HG03432 (cell line): Measurements from ENCODE around the gene GMCL1.
A peak's percentile ranks its signal among the peaks of the same experiment; 100 is the strongest.

Experiments
- ATAC-seq: cut with Tn5 transposase; IDR thresholded peaks from one replicate; pipeline ENCODE4 v1.9.1; 2021; ENCODE audit warnings: mild to moderate bottlenecking, moderate library complexity; ENCODE audit not compliant: unreplicated experiment

GMCL1 gene

GRCh38 chr2:69829256-69830044 is at the start of gene GMCL1:
Gene GMCL1, plus strand, starts transcription at chr2:69829660. Its CDS starts 233 bp downstream, at chr2:69829893.
- ATAC-seq, result peak; percentile 90

GRCh38 chr2:69780921-69781320 is 48.5 kb upstream of the GMCL1 start:
- ATAC-seq, result peak; percentile 15

DNA sequence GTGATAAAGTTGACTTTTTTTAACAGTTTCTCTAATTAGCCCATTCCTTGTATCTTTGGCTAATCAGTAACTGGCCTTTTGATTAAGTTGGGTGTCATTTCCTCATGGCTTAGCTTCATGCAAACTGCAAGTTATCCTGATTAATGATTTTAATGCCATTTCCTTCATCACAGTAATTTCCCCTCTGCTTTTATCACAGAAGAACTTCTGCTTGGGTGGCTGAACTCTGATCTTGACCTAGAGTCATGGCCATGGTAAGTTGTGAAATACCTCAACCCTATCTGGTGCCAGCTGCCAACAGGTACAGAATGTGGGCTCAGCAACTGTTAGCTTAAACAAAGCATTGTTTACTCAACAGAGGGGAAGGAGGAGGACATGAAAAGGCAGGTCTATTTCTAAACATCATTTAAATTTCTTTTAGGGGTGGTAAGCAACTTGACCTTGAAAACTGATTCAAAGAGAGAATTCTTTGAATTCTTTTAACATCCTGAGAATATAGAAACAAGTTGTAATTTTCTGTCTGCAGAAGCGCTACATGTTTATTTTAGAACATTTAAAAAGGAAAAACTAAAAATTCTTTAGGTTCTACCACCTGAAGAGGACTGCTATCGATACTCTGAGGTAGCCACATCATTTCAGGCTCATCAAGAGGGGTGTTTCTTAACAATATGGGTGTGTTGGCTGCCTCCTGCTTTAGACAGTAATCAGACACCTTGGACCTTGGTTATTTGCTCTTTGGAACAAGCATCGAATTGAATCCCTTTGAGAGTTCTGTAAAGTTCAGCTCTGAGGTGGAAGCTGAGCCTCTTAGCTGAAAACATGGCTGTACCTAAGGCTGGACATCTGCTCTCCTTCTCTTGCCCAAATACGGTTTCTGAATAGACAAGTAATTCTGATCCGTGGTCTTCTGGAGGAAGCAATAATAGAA is 47.9 kb upstream of the GMCL1 start:
- peak; percentile 85 for ATAC-seq

DNA sequence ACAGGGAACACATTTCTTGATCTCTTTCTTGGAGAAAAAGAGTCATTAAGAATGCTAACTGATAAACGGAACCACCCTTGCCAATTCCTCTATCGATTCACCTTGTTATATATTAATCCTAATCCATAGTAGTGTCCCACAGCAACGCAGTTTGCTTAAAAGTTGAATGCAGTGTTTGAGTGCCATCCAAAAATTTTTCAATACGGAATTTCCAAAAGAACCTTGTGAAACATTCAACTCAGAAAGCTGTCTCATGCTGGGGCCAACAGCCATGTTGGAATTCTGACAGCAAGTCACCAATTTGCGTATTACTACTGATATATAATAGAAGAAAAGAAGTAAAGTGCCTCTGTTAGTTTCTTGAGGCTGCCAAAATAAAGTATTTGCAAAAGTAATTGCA is 45.2 kb upstream of the GMCL1 start:
- no peak for ATAC-seq

DNA sequence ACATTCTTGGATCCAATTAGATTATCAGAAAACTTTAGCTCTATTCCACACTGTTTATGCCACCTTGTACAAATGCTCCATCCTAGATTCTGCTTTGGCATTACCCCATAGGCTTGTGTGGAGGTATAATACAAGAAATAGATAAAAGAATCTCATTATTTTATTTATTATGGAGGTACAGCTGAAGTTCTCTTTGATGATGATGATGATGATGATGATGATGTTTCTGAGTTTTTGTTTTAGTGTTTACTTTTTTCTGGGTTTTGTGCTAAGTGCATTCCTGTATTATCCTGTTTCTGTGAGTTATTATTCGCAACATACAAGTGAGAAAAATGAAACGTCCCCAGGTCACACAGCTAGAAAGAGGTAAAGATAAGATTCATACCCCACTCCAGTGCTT is 44.1 kb upstream of the GMCL1 start:
- no peak for ATAC-seq

DNA sequence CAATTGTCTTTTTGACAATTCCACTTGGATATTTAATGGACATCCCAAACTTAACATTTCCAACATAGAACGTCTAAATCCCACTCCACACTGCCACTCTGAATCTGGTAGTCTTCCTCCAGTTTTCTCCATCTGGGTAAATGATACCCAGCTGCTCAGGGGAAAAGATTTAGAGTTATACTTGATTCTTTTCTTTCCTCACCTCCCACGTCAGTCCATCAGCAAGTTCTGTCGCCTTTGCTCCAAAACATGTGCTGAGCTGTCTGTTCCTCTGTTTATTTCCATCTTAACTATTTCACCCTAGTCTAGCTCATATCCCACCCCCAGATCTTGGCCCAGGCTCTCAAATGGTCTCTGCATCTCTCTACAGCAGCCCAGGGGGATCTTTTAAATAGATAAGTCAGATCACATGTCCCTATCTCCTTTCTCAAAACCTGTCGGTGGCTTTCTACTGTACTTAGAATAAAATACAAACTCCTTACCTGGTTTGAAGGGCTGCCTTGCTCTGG is 43.4 kb upstream of the GMCL1 start:
- no peak for ATAC-seq

DNA sequence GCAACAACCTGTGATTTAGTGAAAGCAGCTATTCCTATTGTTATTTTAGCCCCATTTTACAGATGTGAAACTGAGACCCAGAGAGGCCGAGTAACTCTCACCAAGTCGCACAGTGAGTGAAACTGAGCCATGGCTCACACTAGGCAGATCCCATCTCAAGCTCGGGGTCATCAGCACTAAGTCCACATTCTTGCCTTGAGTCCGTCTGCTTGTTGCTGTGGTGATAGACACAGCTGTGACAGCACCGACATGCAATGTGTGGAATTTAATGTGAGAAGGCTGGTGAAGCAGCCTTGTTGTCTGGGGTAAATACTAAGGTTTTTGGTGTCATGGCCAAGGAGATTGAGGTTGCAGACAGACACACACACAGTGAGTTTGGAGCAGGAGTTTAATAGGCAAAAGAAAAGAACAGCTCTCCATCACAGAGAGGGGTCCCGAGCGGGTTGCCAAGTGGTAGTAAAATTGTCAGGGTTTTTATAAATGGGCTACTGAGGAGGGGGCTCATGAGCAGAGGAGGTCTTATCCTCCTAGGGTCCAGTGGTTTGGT is 40.2 kb upstream of the GMCL1 start:
- ATAC-seq, result peak; percentile 60

- ATAC-seq, result peak; percentile 57
Observed at GRCh38 chr2:69789772-69790600, 39.5 kb upstream of the GMCL1 start.

DNA sequence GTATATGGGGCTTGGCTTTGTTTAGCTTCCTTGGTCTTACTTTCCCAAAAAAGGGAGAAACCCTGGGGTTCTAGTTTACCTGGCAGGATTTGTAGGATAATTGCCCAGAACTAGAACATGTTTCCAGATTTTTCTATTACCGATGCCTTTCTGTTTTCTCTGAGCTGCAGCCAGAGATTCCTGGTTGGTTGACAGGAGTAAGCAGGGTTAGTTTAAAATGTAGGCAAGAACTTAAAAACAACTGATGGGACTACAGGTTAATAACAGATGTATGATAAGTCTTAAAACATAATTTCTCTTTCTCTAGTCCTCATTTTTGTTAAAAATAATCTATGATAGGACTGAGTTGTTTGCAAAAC is 38.9 kb upstream of the GMCL1 start:
- ATAC-seq, result no peak

GRCh38 chr2:69791045-69791444 is 38.4 kb upstream of the GMCL1 start:
- ATAC-seq, result no peak

- ATAC-seq, result no peak
Observed at GRCh38 chr2:69796174-69796573, 33.3 kb upstream of the GMCL1 start.

DNA sequence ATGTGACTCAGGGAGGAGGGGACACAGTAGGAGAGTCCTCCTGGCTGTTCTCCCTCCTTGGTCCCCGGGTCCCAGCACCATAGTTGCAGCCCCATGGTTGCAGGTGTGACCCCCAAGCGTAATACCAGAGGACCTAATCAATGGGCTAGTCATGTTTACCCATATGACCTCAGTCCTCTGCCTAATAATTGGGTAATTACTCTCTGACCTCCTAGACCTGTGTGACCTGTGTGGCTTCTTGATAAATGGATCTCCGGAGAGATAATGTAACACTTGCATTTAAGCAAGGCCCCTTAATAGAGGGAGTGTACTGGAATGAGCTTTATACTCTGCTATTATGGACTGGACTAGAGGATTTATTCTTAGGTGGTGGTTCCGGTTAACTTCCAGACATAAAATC is 32.2 kb upstream of the GMCL1 start:
- no peak for ATAC-seq

- no peak for ATAC-seq
Observed at GRCh38 chr2:69797836-69798289, 31.6 kb upstream of the GMCL1 start.

GRCh38 chr2:69798290-69798908 is 31.1 kb upstream of the GMCL1 start:
- ATAC-seq, result peak; percentile 16

DNA sequence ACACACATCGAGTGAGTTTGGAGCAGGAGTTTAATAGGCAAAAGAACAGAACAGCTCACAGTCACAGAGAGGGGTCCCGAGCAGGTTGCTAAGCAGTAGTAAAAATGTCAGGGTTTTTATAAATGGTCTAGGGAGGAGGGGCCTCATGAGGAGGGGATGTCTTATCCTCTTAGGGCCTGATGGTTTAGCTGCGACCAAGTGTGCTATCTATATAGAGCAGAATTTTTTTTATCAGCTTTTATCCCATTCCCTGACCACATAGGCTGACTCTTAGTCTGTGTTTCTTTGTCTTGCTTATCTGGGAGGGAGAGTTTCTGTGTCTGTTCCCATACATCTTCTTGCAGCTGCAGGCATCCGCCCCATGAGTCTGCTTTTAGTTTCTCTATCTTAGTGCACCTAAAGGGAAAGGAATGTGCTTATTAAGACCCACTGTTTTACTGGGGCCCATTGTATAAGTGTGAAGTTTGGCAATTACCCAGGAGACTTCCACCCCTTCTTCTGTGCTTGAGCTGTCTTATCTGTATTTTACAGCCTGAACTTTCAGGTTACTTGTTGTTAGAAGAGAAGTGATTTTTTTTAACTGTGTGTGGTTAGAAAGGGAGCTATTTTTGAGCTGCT is 30.4 kb upstream of the GMCL1 start:
- peak; percentile 56 for ATAC-seq

DNA sequence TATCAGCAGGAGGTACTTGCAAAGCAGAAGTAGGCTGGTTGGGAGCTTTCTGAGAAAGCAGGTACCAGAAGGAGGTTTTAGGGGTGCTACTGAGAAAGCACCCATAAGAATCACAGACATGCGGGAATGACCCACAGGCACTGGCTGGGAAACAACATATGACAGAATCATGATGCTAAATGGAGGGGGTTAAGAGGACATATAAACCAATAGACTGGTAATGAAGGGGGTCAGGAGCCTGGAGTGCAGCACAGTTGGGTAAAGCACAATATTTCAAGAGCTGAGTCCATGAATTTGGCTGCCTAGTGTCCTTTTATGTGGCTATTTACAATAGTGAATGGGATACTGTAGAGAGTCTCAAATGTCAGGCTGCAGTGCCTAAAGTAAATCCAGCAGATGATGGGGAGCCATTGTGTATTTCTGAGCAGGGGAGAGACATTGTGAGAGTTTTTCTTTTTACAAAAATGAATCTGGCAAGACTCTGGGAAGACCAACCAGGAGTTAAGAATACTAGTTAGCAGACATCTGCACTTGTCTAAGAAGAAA is 27.6 kb upstream of the GMCL1 start:
- no peak for ATAC-seq

GRCh38 chr2:69802781-69803367 is 26.6 kb upstream of the GMCL1 start:
- ATAC-seq, result peak; percentile 62

GRCh38 chr2:69804416-69804815 is 25.0 kb upstream of the GMCL1 start:
- ATAC-seq, result no peak

DNA sequence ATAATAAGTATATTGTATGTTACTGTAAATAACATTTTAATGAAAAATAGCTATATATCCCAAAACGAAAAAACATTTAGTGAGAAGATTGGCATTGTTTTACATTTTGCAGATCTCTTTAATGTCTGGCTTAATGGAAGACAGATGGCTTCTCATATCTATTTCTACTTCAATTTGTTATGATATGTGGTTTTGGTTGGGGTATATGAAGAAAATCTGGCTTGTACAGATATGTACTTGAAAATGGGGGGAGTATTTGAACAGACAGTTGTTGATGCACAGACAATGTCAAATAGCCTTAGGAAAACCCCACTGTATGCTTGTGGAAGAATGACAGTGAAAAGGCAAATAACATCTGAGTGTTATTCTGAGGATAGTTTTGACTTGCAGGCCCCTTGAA is 23.6 kb upstream of the GMCL1 start:
- ATAC-seq, result no peak
